OCI-LY1 (cell line): ENCODE measurements around the gene HNRNPAB.

ENCODE experiments used
- H2AFZ ChIP-seq: fragments of 200-600 bp; sonication (generic), shearing (Covaris generic); 2 replicates; pipeline ENCODE4 v1.6.0; 2014; ENCODE audit warnings: antibody characterized with exemption, mild to moderate bottlenecking, low read length
- H3F3A ChIP-seq: fragments of 200-600 bp; sonication (generic), shearing (Covaris generic); 2 replicates; pipeline ENCODE4 v1.6.0; 2014; ENCODE audit warnings: mild to moderate bottlenecking, antibody characterized with exemption, low read length, moderate library complexity; ENCODE audit not compliant: insufficient read depth
- H3K27ac ChIP-seq: fragments of 200-600 bp; sonication (generic); 2 replicates; pipeline ENCODE4 v1.5.1; 2014; ENCODE audit warnings: low read length, mixed run types, mild to moderate bottlenecking, low read depth; ENCODE audit not compliant: poor library complexity, severe bottlenecking
- H3K27me3 ChIP-seq: fragments of 200-600 bp; sonication (generic); 2 replicates; pipeline ENCODE4 v1.6.0; 2014; ENCODE audit warnings: antibody characterized with exemption, mild to moderate bottlenecking, low read length, moderate library complexity; ENCODE audit not compliant: insufficient read depth
- H3K36me3 ChIP-seq: fragments of 200-600 bp; sonication (generic); 2 replicates; pipeline ENCODE4 v1.6.1; 2014; ENCODE audit warnings: mild to moderate bottlenecking, antibody characterized with exemption, low read length, moderate library complexity, mixed read lengths; ENCODE audit not compliant: insufficient read depth
- H3K4me1 ChIP-seq: fragments of 200-600 bp; sonication (generic); 2 replicates; pipeline ENCODE4 v1.5.1; 2014; ENCODE audit warnings: mild to moderate bottlenecking, low read length, moderate library complexity; ENCODE audit not compliant: insufficient read depth, severe bottlenecking
- H3K4me2 ChIP-seq: fragments of 200-600 bp; sonication (generic), shearing (Covaris generic); 2 replicates; pipeline ENCODE4 v1.6.1; 2014; ENCODE audit warnings: low read length
- H3K4me3 ChIP-seq: fragments of 200-600 bp; sonication (generic); 2 replicates; pipeline ENCODE4 v1.5.1; 2014; ENCODE audit warnings: low read length, low read depth, mild to moderate bottlenecking, mixed read lengths; ENCODE audit not compliant: poor library complexity, severe bottlenecking
- H3K79me2 ChIP-seq: fragments of 200-600 bp; shearing (Covaris generic); 2 replicates; pipeline ENCODE4 v1.6.1; 2016; ENCODE audit warnings: mixed run types, low read length, mixed read lengths; ENCODE audit not compliant: insufficient read depth
- H3K9ac ChIP-seq: fragments of 200-600 bp; sonication (generic), shearing (Covaris generic); 2 replicates; pipeline ENCODE4 v1.6.1; 2014; ENCODE audit warnings: mild to moderate bottlenecking, low read length, mixed read lengths
- H3K9me2 ChIP-seq: fragments of 200-600 bp; sonication (generic), shearing (Covaris generic); 2 replicates; pipeline ENCODE4 v1.6.1; 2014; ENCODE audit warnings: low read depth, mild to moderate bottlenecking, low read length, mixed read lengths
- H3K9me3 ChIP-seq: fragments of 200-600 bp; shearing (Covaris generic); 2 replicates; pipeline ENCODE4 v1.6.1; 2014; ENCODE audit warnings: low read length, mixed read lengths
- H4K20me1 ChIP-seq: fragments of 200-600 bp; sonication (generic), shearing (Covaris generic); 2 replicates; pipeline ENCODE4 v1.6.0; 2016; ENCODE audit warnings: mild to moderate bottlenecking, low read length; ENCODE audit not compliant: insufficient read depth
- CTCF ChIP-seq: fragments of 200-600 bp; sonication (generic), shearing (Covaris generic); IDR thresholded peaks from 2 replicates; pipeline ENCODE4 v1.5.1; 2017; ENCODE audit warnings: mild to moderate bottlenecking, antibody characterized with exemption, low read length, moderate library complexity, mixed read lengths
- EZH2 ChIP-seq: fragments of 200-600 bp; sonication (generic), shearing (Covaris generic); IDR thresholded peaks from 2 replicates; pipeline ENCODE4 v1.8.0; 2017; ENCODE audit warnings: borderline replicate concordance, mixed run types, mild to moderate bottlenecking, antibody characterized with exemption, low read length, moderate library complexity, mixed read lengths

HNRNPAB gene

GRCh38 chr5:178170455-178170854 is 33.9 kb upstream of the HNRNPAB start:
- Histone ChIP-seq H3K9ac (no peak overlapping the region), H3K4me3 (no peak overlapping the region), H3K4me2 (no peak overlapping the region), H4K20me1 (no peaks in the 10 kb centered on the region), H3K4me1 (no peaks in the 10 kb centered on the region), H3K27ac (no peak overlapping the region), H3K9me3 (no peaks in the 10 kb centered on the region), H3K79me2 (no peaks in the 10 kb centered on the region), H3F3A (no peaks in the 10 kb centered on the region), H3K9me2 (no peaks in the 10 kb centered on the region), H3K36me3 (no peaks in the 10 kb centered on the region), H2AFZ (no peak overlapping the region), H3K27me3 (no peaks in the 10 kb centered on the region)
- TF ChIP-seq EZH2 (no peak), CTCF (no peak)

GRCh38 chr5:178174456-178174855 is 29.9 kb upstream of the HNRNPAB start:
- no peaks in the 10 kb centered on the region for H3F3A ChIP-seq
- H3K4me2 ChIP-seq: no peak overlapping the region
- 0 out of 2 replicates have a peak, but pooled peaks cover 1% of the 10 kb centered on the region for H3K9me3 ChIP-seq
- H3K27ac ChIP-seq: no peak overlapping the region
- H3K79me2 ChIP-seq: no peaks in the 10 kb centered on the region
- no peaks in the 10 kb centered on the region for H3K9me2 ChIP-seq
- H2AFZ ChIP-seq: no peak overlapping the region
- no peaks in the 10 kb centered on the region; the same call in 1 of the 2 replicates for H3K36me3 ChIP-seq
- H3K9ac ChIP-seq: no peak overlapping the region
- no peaks in the 10 kb centered on the region for H3K4me1 ChIP-seq
- H3K27me3 ChIP-seq: peaks cover 3% of the 10 kb centered on the region; the same call in 1 of the 2 replicates
- TF ChIP-seq EZH2: no peak
- no peak for TF ChIP-seq CTCF
- H3K4me3 ChIP-seq: no peak overlapping the region
- H4K20me1 ChIP-seq: no peaks in the 10 kb centered on the region

- H3K27me3 ChIP-seq: peaks cover 6% of the 10 kb centered on the region; the same call in 1 of the 2 replicates
- no peaks in the 10 kb centered on the region for H3K4me1 ChIP-seq
- peaks cover 5% of the 10 kb centered on the region; the same call in 1 of the 2 replicates for H3K9me3 ChIP-seq
- no peak overlapping the region for H3K4me2 ChIP-seq
- H4K20me1 ChIP-seq: no peaks in the 10 kb centered on the region
- H3K79me2 ChIP-seq: no peaks in the 10 kb centered on the region
- H3K27ac ChIP-seq: no peak overlapping the region
- TF ChIP-seq CTCF (no peak), EZH2 (no peak)
- no peak overlapping the region for H2AFZ ChIP-seq
- no peaks in the 10 kb centered on the region for H3F3A ChIP-seq
- no peak overlapping the region for H3K9ac ChIP-seq
- no peak overlapping the region for H3K4me3 ChIP-seq
- H3K9me2 ChIP-seq: no peaks in the 10 kb centered on the region
- no peaks in the 10 kb centered on the region; the same call in 1 of the 2 replicates for H3K36me3 ChIP-seq
These were observed 27.5 kb upstream of the HNRNPAB start for GRCh38 chr5:178176791-178177190.
